ENCODE results near the gene QKI.

Gene QKI

GRCh38 chr6:163401039-163401885 lies 13.3 kb upstream of the QKI start:
- H3K9me3 ChIP-seq (ENCODE audit: control insufficient read depth in 1 of 2, low read length in 2 of 2), result no peaks in the 10 kb centered on the region
- H3K27ac ChIP-seq (ENCODE audit: low read depth, low read length), result no peak overlapping the region
- no peak overlapping the region for H3K4me3 ChIP-seq (ENCODE audit: low read depth in 1 of 2, low read length in 2 of 2)
- peaks cover 4 to 10% of the 10 kb centered on the region in 2 donors for H3K4me1 ChIP-seq (ENCODE audit: control insufficient read depth in 1 of 2, insufficient read depth in 2 of 2, low read length in 2 of 2)
- H3K9ac ChIP-seq (ENCODE audit: low read depth in 1 of 2, low read length in 2 of 2), result no peak overlapping the region
- H3K36me3 ChIP-seq (ENCODE audit: control insufficient read depth in 1 of 2, insufficient read depth in 2 of 2, low read length in 2 of 2), result no peaks in the 10 kb centered on the region
- no peaks in the 10 kb centered on the region for H3K27me3 ChIP-seq (ENCODE audit: control insufficient read depth in 1 of 2, insufficient read depth in 2 of 2, low read length in 2 of 2)

GRCh38 chr6:163402616-163403015 lies 11.9 kb upstream of the QKI start:
- no peak overlapping the region for H3K9ac ChIP-seq (ENCODE audit: low read depth in 1 of 2, low read length in 2 of 2)
- no peak overlapping the region for H3K27ac ChIP-seq (ENCODE audit: low read depth, low read length)
- no peaks in the 10 kb centered on the region for H3K36me3 ChIP-seq (ENCODE audit: control insufficient read depth in 1 of 2, insufficient read depth in 2 of 2, low read length in 2 of 2)
- peaks cover 0 to 2% of the 10 kb centered on the region in 2 donors for H3K27me3 ChIP-seq (ENCODE audit: control insufficient read depth in 1 of 2, insufficient read depth in 2 of 2, low read length in 2 of 2)
- no peak overlapping the region for H3K4me3 ChIP-seq (ENCODE audit: low read depth in 1 of 2, low read length in 2 of 2)
- peaks cover 4 to 14% of the 10 kb centered on the region in 2 donors for H3K4me1 ChIP-seq (ENCODE audit: control insufficient read depth in 1 of 2, insufficient read depth in 2 of 2, low read length in 2 of 2)
- no peaks in the 10 kb centered on the region for H3K9me3 ChIP-seq (ENCODE audit: control insufficient read depth in 1 of 2, low read length in 2 of 2)

GRCh38 chr6:163404825-163405265 lies 9.7 kb upstream of the QKI start:
- H3K9me3 ChIP-seq (ENCODE audit: control insufficient read depth in 1 of 2, low read length in 2 of 2), result no peaks in the 10 kb centered on the region
- peak overlapping the region; percentile 77 for H3K27ac ChIP-seq (ENCODE audit: low read depth, low read length)
- H3K4me3 ChIP-seq (ENCODE audit: low read depth in 1 of 2, low read length in 2 of 2), result no peak overlapping the region

GRCh38 chr6:163405412-163406309 lies 8.9 kb upstream of the QKI start:
- H3K4me3 ChIP-seq (ENCODE audit: low read depth in 1 of 2, low read length in 2 of 2), result peak overlapping the region; percentile 4 to 41
- H3K27me3 ChIP-seq (ENCODE audit: control insufficient read depth in 1 of 2, insufficient read depth in 2 of 2, low read length in 2 of 2), result peaks cover 6% of the 10 kb centered on the region in 2 donors
- H3K9me3 ChIP-seq (ENCODE audit: control insufficient read depth in 1 of 2, low read length in 2 of 2), result no peaks in the 10 kb centered on the region
- peaks cover 4 to 14% of the 10 kb centered on the region in 2 donors for H3K4me1 ChIP-seq (ENCODE audit: control insufficient read depth in 1 of 2, insufficient read depth in 2 of 2, low read length in 2 of 2)
- peak overlapping the region; percentile 5 to 47 for H3K9ac ChIP-seq (ENCODE audit: low read depth in 1 of 2, low read length in 2 of 2)
- H3K36me3 ChIP-seq (ENCODE audit: control insufficient read depth in 1 of 2, insufficient read depth in 2 of 2, low read length in 2 of 2), result no peaks in the 10 kb centered on the region
- H3K27ac ChIP-seq (ENCODE audit: low read depth, low read length), result peak overlapping the region; percentile 77

More at GRCh38 chr6:163404825-163405265, 9.7 kb upstream of the QKI start:
- H3K27me3 ChIP-seq (ENCODE audit: control insufficient read depth in 1 of 2, insufficient read depth in 2 of 2, low read length in 2 of 2), result peaks cover 6% of the 10 kb centered on the region in 2 donors
- H3K4me1 ChIP-seq (ENCODE audit: control insufficient read depth in 1 of 2, insufficient read depth in 2 of 2, low read length in 2 of 2), result peaks cover 4 to 14% of the 10 kb centered on the region in 2 donors
- no peak overlapping the region for H3K9ac ChIP-seq (ENCODE audit: low read depth in 1 of 2, low read length in 2 of 2)
- H3K36me3 ChIP-seq (ENCODE audit: control insufficient read depth in 1 of 2, insufficient read depth in 2 of 2, low read length in 2 of 2), result no peaks in the 10 kb centered on the region

GRCh38 chr6:163406366-163406765 lies 8.2 kb upstream of the QKI start:
- Histone ChIP-seq H3K27me3 (ENCODE audit: control insufficient read depth in 1 of 2, insufficient read depth in 2 of 2, low read length in 2 of 2) (peaks cover 6 to 7% of the 10 kb centered on the region in 2 donors), H3K27ac (ENCODE audit: low read depth, low read length) (peak overlapping the region; percentile 27), H3K9me3 (ENCODE audit: control insufficient read depth in 1 of 2, low read length in 2 of 2) (no peaks in the 10 kb centered on the region), H3K36me3 (ENCODE audit: control insufficient read depth in 1 of 2, insufficient read depth in 2 of 2, low read length in 2 of 2) (no peaks in the 10 kb centered on the region), H3K4me1 (ENCODE audit: control insufficient read depth in 1 of 2, insufficient read depth in 2 of 2, low read length in 2 of 2) (peaks cover 4 to 14% of the 10 kb centered on the region in 2 donors), H3K4me3 (ENCODE audit: low read depth in 1 of 2, low read length in 2 of 2) (peak overlapping the region; percentile 4 to 41), H3K9ac (ENCODE audit: low read depth in 1 of 2, low read length in 2 of 2) (peak overlapping the region in 1 of 2 donors; percentile 47)

- Histone ChIP-seq H3K4me1 (ENCODE audit: control insufficient read depth in 1 of 2, insufficient read depth in 2 of 2, low read length in 2 of 2) (peaks cover 4 to 14% of the 10 kb centered on the region in 2 donors), H3K36me3 (ENCODE audit: control insufficient read depth in 1 of 2, insufficient read depth in 2 of 2, low read length in 2 of 2) (no peaks in the 10 kb centered on the region), H3K9me3 (ENCODE audit: control insufficient read depth in 1 of 2, low read length in 2 of 2) (no peaks in the 10 kb centered on the region), H3K27ac (ENCODE audit: low read depth, low read length) (no peak overlapping the region), H3K4me3 (ENCODE audit: low read depth in 1 of 2, low read length in 2 of 2) (no peak overlapping the region), H3K27me3 (ENCODE audit: control insufficient read depth in 1 of 2, insufficient read depth in 2 of 2, low read length in 2 of 2) (peaks cover 6 to 9% of the 10 kb centered on the region in 2 donors), H3K9ac (ENCODE audit: low read depth in 1 of 2, low read length in 2 of 2) (no peak overlapping the region)
Measured at GRCh38 chr6:163406830-163407229, 7.7 kb upstream of the QKI start.

GRCh38 chr6:163408352-163408991 lies 6.0 kb upstream of the QKI start:
- Histone ChIP-seq H3K9ac (ENCODE audit: low read depth in 1 of 2, low read length in 2 of 2) (no peak overlapping the region), H3K4me3 (ENCODE audit: low read depth in 1 of 2, low read length in 2 of 2) (no peak overlapping the region), H3K27me3 (ENCODE audit: control insufficient read depth in 1 of 2, insufficient read depth in 2 of 2, low read length in 2 of 2) (peaks cover 6 to 13% of the 10 kb centered on the region in 2 donors), H3K27ac (ENCODE audit: low read depth, low read length) (no peak overlapping the region), H3K36me3 (ENCODE audit: control insufficient read depth in 1 of 2, insufficient read depth in 2 of 2, low read length in 2 of 2) (no peaks in the 10 kb centered on the region), H3K9me3 (ENCODE audit: control insufficient read depth in 1 of 2, low read length in 2 of 2) (no peaks in the 10 kb centered on the region), H3K4me1 (ENCODE audit: control insufficient read depth in 1 of 2, insufficient read depth in 2 of 2, low read length in 2 of 2) (peaks cover 4 to 14% of the 10 kb centered on the region in 2 donors)

GRCh38 chr6:163409712-163410111 lies 4.8 kb upstream of the QKI start:
- H3K4me3 ChIP-seq (ENCODE audit: low read depth in 1 of 2, low read length in 2 of 2), result no peak overlapping the region
- H3K27me3 ChIP-seq (ENCODE audit: control insufficient read depth in 1 of 2, insufficient read depth in 2 of 2, low read length in 2 of 2), result peaks cover 6 to 13% of the 10 kb centered on the region in 2 donors
- no peaks in the 10 kb centered on the region for H3K36me3 ChIP-seq (ENCODE audit: control insufficient read depth in 1 of 2, insufficient read depth in 2 of 2, low read length in 2 of 2)
- no peaks in the 10 kb centered on the region for H3K9me3 ChIP-seq (ENCODE audit: control insufficient read depth in 1 of 2, low read length in 2 of 2)
- no peak overlapping the region for H3K9ac ChIP-seq (ENCODE audit: low read depth in 1 of 2, low read length in 2 of 2)
- H3K27ac ChIP-seq (ENCODE audit: low read depth, low read length), result no peak overlapping the region
- H3K4me1 ChIP-seq (ENCODE audit: control insufficient read depth in 1 of 2, insufficient read depth in 2 of 2, low read length in 2 of 2), result peaks cover 4 to 14% of the 10 kb centered on the region in 2 donors

- H3K9me3 ChIP-seq (ENCODE audit: control insufficient read depth in 1 of 2, low read length in 2 of 2), result no peaks in the 10 kb centered on the region
- peak overlapping the region in 1 of 2 donors; percentile 50 for H3K9ac ChIP-seq (ENCODE audit: low read depth in 1 of 2, low read length in 2 of 2)
- no peaks in the 10 kb centered on the region for H3K4me1 ChIP-seq (ENCODE audit: control insufficient read depth in 1 of 2, insufficient read depth in 2 of 2, low read length in 2 of 2)
- no peak overlapping the region for H3K27ac ChIP-seq (ENCODE audit: low read depth, low read length)
- no peaks in the 10 kb centered on the region for H3K36me3 ChIP-seq (ENCODE audit: control insufficient read depth in 1 of 2, insufficient read depth in 2 of 2, low read length in 2 of 2)
- H3K27me3 ChIP-seq (ENCODE audit: control insufficient read depth in 1 of 2, insufficient read depth in 2 of 2, low read length in 2 of 2), result peaks cover 13 to 22% of the 10 kb centered on the region in 2 donors
- peak overlapping the region; percentile 61 to 71 for H3K4me3 ChIP-seq (ENCODE audit: low read depth in 1 of 2, low read length in 2 of 2)
Measured at GRCh38 chr6:163412341-163412740, 2.2 kb upstream of the QKI start.
